T-cell (primary cell): ENCODE results near the gene CGB1. TPM values are rescaled to one million over a fixed set of nuclear protein-coding genes. Genes with fewer than 3 reads are reported as not detected.
"Not testable (repeated sequence)": the region's sequence is repeated elsewhere in the genome, so short reads cannot be mapped to it uniquely, and the experiment has no call there.

Source experiments
- ATAC-seq, 4 experiments: fragments of 200-7000 bp in 3 of 4; fragments of 150-1000 bp in 1 of 4; cut with Tn5 transposase; replicated peaks in 1 of 4; 1 replicate in 3 of 4; 2 replicates in 1 of 4; pipeline ENCODE4 v1.10.0; 2021; ENCODE audit warnings: moderate library complexity in 3 of 4, mild to moderate bottlenecking in 2 of 4, moderate number of reproducible peaks in 1 of 4
- CTCF ChIA-PET, 2 donors: fragments of 300-600 bp; sonication (Branson Sonifier 250); formaldehyde crosslinking; loops; one replicate each; lab custom pipeline; 2022; ENCODE audit warnings: antibody characterized with exemption in 2 of 2; lab: Charles Lee
- POLR2A ChIA-PET, 2 donors: fragments of 300-600 bp; sonication (Branson Sonifier 250); formaldehyde crosslinking; loops; one replicate each; lab custom pipeline; 2022; ENCODE audit warnings: antibody characterized with exemption in 2 of 2; lab: Charles Lee
- DNase-seq, 35 experiments: peaks; one replicate each; pipeline versions ENCODE4 v3.0.0 to v3.0.0-alpha.2; 2013 to 2023
- H3K27ac ChIP-seq: one replicate; pipeline ENCODE4 v1.5.1; 2013; ENCODE audit warnings: low read length
- H3K27me3 ChIP-seq, 2 experiments: replicated peaks in 1 of 2; 1 replicate in 1 of 2; 2 replicates in 1 of 2; pipeline versions ENCODE4 v1.6.1 to v1.7.0; 2013; ENCODE audit warnings: low read length in 1 of 2, mixed read lengths in 1 of 2; ENCODE audit not compliant: control insufficient read depth in 2 of 2, insufficient read depth in 2 of 2; ENCODE audit errors: extremely low read depth in 1 of 2
- H3K36me3 ChIP-seq, 2 donors: 1 replicate in 1 of 2; 2 replicates in 1 of 2; pipeline versions ENCODE4 v1.6.1 to v1.7.0; 2013; ENCODE audit warnings: low read length in 1 of 2; ENCODE audit not compliant: control insufficient read depth in 2 of 2, insufficient read depth in 1 of 2; ENCODE audit errors: extremely low read depth in 1 of 2
- H3K4me1 ChIP-seq, 2 experiments: 1 replicate in 1 of 2; 2 replicates in 1 of 2; pipeline versions ENCODE4 v1.6.1 to v1.7.0; 2013; ENCODE audit warnings: low read length in 2 of 2, mixed read lengths in 1 of 2; ENCODE audit not compliant: insufficient read depth in 2 of 2, control insufficient read depth in 1 of 2; ENCODE audit errors: extremely low read depth in 1 of 2
- H3K4me3 ChIP-seq, 2 donors: 1 replicate in 1 of 2; 2 replicates in 1 of 2; pipeline versions ENCODE4 v1.5.1 to v1.7.0; 2013; ENCODE audit warnings: mild to moderate bottlenecking in 2 of 2, low read length in 1 of 2, moderate library complexity in 1 of 2; ENCODE audit not compliant: control insufficient read depth in 1 of 2; ENCODE audit errors: extremely low read depth in 1 of 2
- H3K9me3 ChIP-seq: 2 replicates; pipeline ENCODE4 v1.7.0; 2013
- H3K27ac Mint-ChIP-seq, 2 donors: one replicate each; pipeline ENCODE4 v1.8.0; 2020 to 2021; ENCODE audit warnings: mild to moderate bottlenecking in 2 of 2, mixed read lengths in 2 of 2
- H3K27me3 Mint-ChIP-seq, 2 donors: one replicate each; pipeline ENCODE4 v1.8.0; 2021 to 2022; ENCODE audit warnings: mixed read lengths in 2 of 2
- H3K36me3 Mint-ChIP-seq: one replicate; pipeline ENCODE4 v1.8.0; 2021; ENCODE audit warnings: mixed read lengths
- H3K4me1 Mint-ChIP-seq, 3 donors: one replicate each; pipeline ENCODE4 v1.8.0; 2020 to 2022; ENCODE audit warnings: mixed read lengths in 3 of 3, mild to moderate bottlenecking in 1 of 3
- H3K4me3 Mint-ChIP-seq, 3 donors: one replicate each; pipeline ENCODE4 v1.8.0; 2020 to 2022; ENCODE audit warnings: mild to moderate bottlenecking in 3 of 3, mixed read lengths in 3 of 3, moderate library complexity in 3 of 3
- H3K9me3 Mint-ChIP-seq, 3 donors: one replicate each; pipeline ENCODE4 v1.8.0; 2020 to 2022; ENCODE audit warnings: mixed read lengths in 3 of 3
- WGBS: methylation state at CpG from one replicate; pipeline ENCODE4 v1.1.5; 2013; ENCODE audit warnings: missing lambda C conversion rate; ENCODE audit not compliant: insufficient coverage; 5-methylcytosine and 5-hydroxymethylcytosine counted together
- total RNA-seq, 35 experiments: library from RNA in 6 of 35; stranded (reverse) in 6 of 35; fragments of 120-200 nt in 1 of 35; gene quantifications; one replicate each; pipeline versions ENCODE4 v1.2.1 to v1.2.4 and lab custom pipeline; 2013 to 2026

CGB1 gene
- total RNA-seq, 5 donors from 2014 or later (not counting 1 experiment from before 2014, with no cell fraction given), result not detected

- H3K27ac Mint-ChIP-seq, CTCF ChIA-PET, H3K9me3 Mint-ChIP-seq, H3K9me3 ChIP-seq, H3K4me3 ChIP-seq, H3K27ac ChIP-seq, H3K36me3 ChIP-seq, H3K4me1 Mint-ChIP-seq, H3K36me3 Mint-ChIP-seq, H3K27me3 Mint-ChIP-seq, H3K27me3 ChIP-seq, DNase-seq, ATAC-seq, H3K4me3 Mint-ChIP-seq, H3K4me1 ChIP-seq, POLR2A ChIA-PET: not testable (repeated sequence)
- WGBS, result 85% methylated on average over 22 of the region's 24 CpGs
Measured at GRCh38 chr19:49050376-49051033, 13.8 kb upstream of the CGB1 start.

DNA sequence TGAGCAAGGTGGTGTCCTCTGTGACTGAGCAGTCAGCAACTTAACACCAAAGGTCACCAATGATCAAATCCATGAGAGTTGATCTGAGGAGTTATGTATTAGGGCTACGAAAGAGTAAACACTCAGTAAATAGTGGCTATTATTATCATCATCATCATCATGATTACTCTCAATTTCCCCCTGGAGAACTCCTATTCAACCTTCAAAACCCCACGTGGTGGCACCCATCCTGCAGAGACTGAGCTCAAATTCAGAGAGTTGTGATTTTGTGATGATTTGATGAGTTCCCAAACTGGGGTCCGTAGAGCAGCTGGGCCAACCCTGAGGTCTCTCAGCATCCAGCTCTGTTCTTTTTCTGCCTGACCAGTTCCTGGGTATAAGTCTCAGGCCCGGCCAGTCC, 13.1 kb upstream of the CGB1 start:
- H3K9me3 ChIP-seq, H3K4me1 Mint-ChIP-seq, H3K27me3 Mint-ChIP-seq, H3K4me3 Mint-ChIP-seq, CTCF ChIA-PET, ATAC-seq, H3K9me3 Mint-ChIP-seq, DNase-seq, H3K36me3 Mint-ChIP-seq, H3K36me3 ChIP-seq, H3K27ac ChIP-seq, H3K4me1 ChIP-seq, POLR2A ChIA-PET, H3K4me3 ChIP-seq, H3K27ac Mint-ChIP-seq, H3K27me3 ChIP-seq: not testable (repeated sequence)
- no CpG with 5 or more reads among the region's 4 CpGs for WGBS

GRCh38 chr19:49049011-49049410, 12.3 kb upstream of the CGB1 start, which contains the start of gene CGB8:
Gene CGB8 (minus strand): TSS chr19:49049111. CDS start chr19:49048739, 372 bp downstream.
- H3K9me3 ChIP-seq, H3K4me3 Mint-ChIP-seq, DNase-seq, H3K4me1 ChIP-seq, H3K27me3 Mint-ChIP-seq, H3K27ac ChIP-seq, H3K4me1 Mint-ChIP-seq, ATAC-seq, H3K36me3 ChIP-seq, H3K4me3 ChIP-seq, H3K27me3 ChIP-seq, H3K36me3 Mint-ChIP-seq, CTCF ChIA-PET, POLR2A ChIA-PET, H3K9me3 Mint-ChIP-seq: not testable (repeated sequence)
- WGBS, result 92% methylated on average over 5 of the region's 12 CpGs
- peak within 1 kb of the TSS in 1 of 2 donors; percentile 40 for H3K27ac Mint-ChIP-seq

DNA sequence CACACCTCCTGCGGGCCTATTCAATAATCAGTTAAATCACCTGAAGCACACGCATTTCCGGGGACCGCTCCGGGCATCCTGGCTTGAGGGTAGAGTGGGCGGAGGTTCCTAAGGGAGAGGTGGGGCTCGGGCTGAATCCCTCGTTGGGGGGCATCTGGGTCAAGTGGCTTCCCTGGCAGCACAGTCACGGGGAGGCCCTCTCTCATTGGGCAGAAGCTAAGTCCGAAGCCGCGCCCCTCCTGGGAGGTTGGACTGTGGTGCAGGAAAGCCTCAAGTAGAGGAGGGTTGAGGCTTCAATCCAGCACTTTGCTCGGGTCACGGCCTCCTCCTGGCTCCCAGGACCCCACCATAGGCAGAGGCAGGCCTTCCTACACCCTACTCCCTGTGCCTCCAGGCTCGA, 6.9 kb upstream of the CGB1 start, which contains the start of gene CGB5:
TSS of gene CGB5 (plus strand) at position 301 of the 400 bp plus-strand sequence. CDS start 362 bp downstream, outside the sequence.
- H3K4me3 Mint-ChIP-seq, H3K9me3 Mint-ChIP-seq, POLR2A ChIA-PET, H3K27me3 ChIP-seq, DNase-seq, H3K27ac ChIP-seq, H3K36me3 ChIP-seq, H3K27ac Mint-ChIP-seq, ATAC-seq, H3K36me3 Mint-ChIP-seq, H3K27me3 Mint-ChIP-seq, H3K4me1 Mint-ChIP-seq, H3K4me3 ChIP-seq, H3K9me3 ChIP-seq, H3K4me1 ChIP-seq: not testable (repeated sequence)
- CTCF ChIA-PET, result interaction anchor here in 1 of 2 donors (0.6 kb wide), 1 partner anchor 727 kb away, joined by 9 read pairs; no protein-coding TSS in a partner anchor
- 71% methylated on average over 5 of the region's 15 CpGs for WGBS

DNA sequence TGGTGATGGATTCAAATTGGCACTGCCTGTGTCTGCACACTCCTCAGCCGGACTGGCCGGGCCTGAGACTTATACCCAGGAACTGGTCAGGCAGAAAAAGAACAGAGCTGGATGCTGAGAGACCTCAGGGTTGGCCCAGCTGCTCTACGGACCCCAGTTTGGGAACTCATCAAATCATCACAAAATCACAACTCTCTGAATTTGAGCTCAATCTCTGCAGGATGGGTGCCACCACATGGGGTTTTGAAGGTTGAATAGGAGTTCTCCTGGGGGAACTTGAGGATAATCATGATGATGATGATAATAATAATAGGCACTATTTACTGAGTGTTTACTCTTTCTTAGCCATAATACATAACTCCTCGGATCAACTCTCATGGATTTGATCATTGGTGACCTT, 6.0 kb upstream of the CGB1 start:
- POLR2A ChIA-PET, CTCF ChIA-PET, H3K27me3 ChIP-seq, H3K4me3 Mint-ChIP-seq, H3K27me3 Mint-ChIP-seq, H3K27ac Mint-ChIP-seq, H3K4me3 ChIP-seq, H3K9me3 ChIP-seq, DNase-seq, H3K36me3 ChIP-seq, H3K36me3 Mint-ChIP-seq, H3K4me1 ChIP-seq, H3K4me1 Mint-ChIP-seq, ATAC-seq, H3K9me3 Mint-ChIP-seq, H3K27ac ChIP-seq: not testable (repeated sequence)
- WGBS, result no CpG with 5 or more reads among the region's 4 CpGs

DNA sequence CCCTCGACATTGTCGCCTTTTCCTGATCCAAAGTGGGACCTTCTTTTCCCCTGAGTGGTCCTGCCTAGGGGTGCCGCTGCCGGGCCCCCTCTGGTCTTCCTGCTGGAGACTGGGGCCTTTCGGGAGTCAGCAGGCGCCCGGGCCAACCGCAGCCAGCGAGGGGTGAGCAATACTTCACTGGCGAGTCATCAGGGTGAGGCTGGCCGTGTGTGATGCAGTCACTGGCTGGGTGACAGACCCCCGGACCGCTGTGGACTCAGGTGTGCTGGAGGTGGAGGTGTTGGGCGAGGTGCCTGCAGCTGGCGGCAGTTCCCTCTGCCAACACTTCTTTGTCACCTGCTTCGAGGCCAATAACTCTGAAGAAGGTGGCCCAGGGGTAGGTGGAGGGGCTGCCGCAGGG, 5.5 kb upstream of the CGB1 start:
- Mint-ChIP-seq H3K4me1 (no peaks in the 10 kb centered on the region), H3K9me3 (no peaks in the 10 kb centered on the region), H3K27me3 (no peaks in the 10 kb centered on the region), H3K27ac (no peak overlapping the region), H3K36me3 (no peaks in the 10 kb centered on the region), H3K4me3 (no peak overlapping the region)
- Histone ChIP-seq H3K4me3 (no peak overlapping the region), H3K9me3 (no peaks in the 10 kb centered on the region), H3K4me1 (no peaks in the 10 kb centered on the region), H3K27me3 (peaks cover 0 to 3% of the 10 kb centered on the region in 2 experiments), H3K36me3 (no peaks in the 10 kb centered on the region), H3K27ac (no peak overlapping the region)
- ATAC-seq (no peak), DNase-seq (no peak)
- 79% methylated on average over 14 of the region's 17 CpGs for WGBS
- POLR2A ChIA-PET, result no interaction called here
- CTCF ChIA-PET, result no interaction called here
